OCI-LY1 (cell line): ENCODE measurements around the gene PRR5L.

ENCODE experiments used
- H2AFZ ChIP-seq: fragments of 200-600 bp; sonication (generic), shearing (Covaris generic); 2 replicates; pipeline ENCODE4 v1.6.0; 2014; ENCODE audit warnings: antibody characterized with exemption, mild to moderate bottlenecking, low read length
- H3F3A ChIP-seq: fragments of 200-600 bp; sonication (generic), shearing (Covaris generic); 2 replicates; pipeline ENCODE4 v1.6.0; 2014; ENCODE audit warnings: mild to moderate bottlenecking, antibody characterized with exemption, low read length, moderate library complexity; ENCODE audit not compliant: insufficient read depth
- H3K27ac ChIP-seq: fragments of 200-600 bp; sonication (generic); 2 replicates; pipeline ENCODE4 v1.5.1; 2014; ENCODE audit warnings: low read length, mixed run types, mild to moderate bottlenecking, low read depth; ENCODE audit not compliant: poor library complexity, severe bottlenecking
- H3K27me3 ChIP-seq: fragments of 200-600 bp; sonication (generic); 2 replicates; pipeline ENCODE4 v1.6.0; 2014; ENCODE audit warnings: antibody characterized with exemption, mild to moderate bottlenecking, low read length, moderate library complexity; ENCODE audit not compliant: insufficient read depth
- H3K36me3 ChIP-seq: fragments of 200-600 bp; sonication (generic); 2 replicates; pipeline ENCODE4 v1.6.1; 2014; ENCODE audit warnings: mild to moderate bottlenecking, antibody characterized with exemption, low read length, moderate library complexity, mixed read lengths; ENCODE audit not compliant: insufficient read depth
- H3K4me1 ChIP-seq: fragments of 200-600 bp; sonication (generic); 2 replicates; pipeline ENCODE4 v1.5.1; 2014; ENCODE audit warnings: mild to moderate bottlenecking, low read length, moderate library complexity; ENCODE audit not compliant: insufficient read depth, severe bottlenecking
- H3K4me2 ChIP-seq: fragments of 200-600 bp; sonication (generic), shearing (Covaris generic); 2 replicates; pipeline ENCODE4 v1.6.1; 2014; ENCODE audit warnings: low read length
- H3K4me3 ChIP-seq: fragments of 200-600 bp; sonication (generic); 2 replicates; pipeline ENCODE4 v1.5.1; 2014; ENCODE audit warnings: low read length, low read depth, mild to moderate bottlenecking, mixed read lengths; ENCODE audit not compliant: poor library complexity, severe bottlenecking
- H3K79me2 ChIP-seq: fragments of 200-600 bp; shearing (Covaris generic); 2 replicates; pipeline ENCODE4 v1.6.1; 2016; ENCODE audit warnings: mixed run types, low read length, mixed read lengths; ENCODE audit not compliant: insufficient read depth
- H3K9ac ChIP-seq: fragments of 200-600 bp; sonication (generic), shearing (Covaris generic); 2 replicates; pipeline ENCODE4 v1.6.1; 2014; ENCODE audit warnings: mild to moderate bottlenecking, low read length, mixed read lengths
- H3K9me2 ChIP-seq: fragments of 200-600 bp; sonication (generic), shearing (Covaris generic); 2 replicates; pipeline ENCODE4 v1.6.1; 2014; ENCODE audit warnings: low read depth, mild to moderate bottlenecking, low read length, mixed read lengths
- H3K9me3 ChIP-seq: fragments of 200-600 bp; shearing (Covaris generic); 2 replicates; pipeline ENCODE4 v1.6.1; 2014; ENCODE audit warnings: low read length, mixed read lengths
- H4K20me1 ChIP-seq: fragments of 200-600 bp; sonication (generic), shearing (Covaris generic); 2 replicates; pipeline ENCODE4 v1.6.0; 2016; ENCODE audit warnings: mild to moderate bottlenecking, low read length; ENCODE audit not compliant: insufficient read depth
- EZH2 ChIP-seq: fragments of 200-600 bp; sonication (generic), shearing (Covaris generic); IDR thresholded peaks from 2 replicates; pipeline ENCODE4 v1.8.0; 2017; ENCODE audit warnings: borderline replicate concordance, mixed run types, mild to moderate bottlenecking, antibody characterized with exemption, low read length, moderate library complexity, mixed read lengths
- TF ChIP-seq, protein P1 (sequence below): fragments of 200-600 bp; sonication (generic), shearing (Covaris generic); IDR thresholded peaks from 2 replicates; pipeline ENCODE4 v1.5.1; 2017; ENCODE audit warnings: mild to moderate bottlenecking, antibody characterized with exemption, low read length, moderate library complexity, mixed read lengths

Gene PRR5L

DNA sequence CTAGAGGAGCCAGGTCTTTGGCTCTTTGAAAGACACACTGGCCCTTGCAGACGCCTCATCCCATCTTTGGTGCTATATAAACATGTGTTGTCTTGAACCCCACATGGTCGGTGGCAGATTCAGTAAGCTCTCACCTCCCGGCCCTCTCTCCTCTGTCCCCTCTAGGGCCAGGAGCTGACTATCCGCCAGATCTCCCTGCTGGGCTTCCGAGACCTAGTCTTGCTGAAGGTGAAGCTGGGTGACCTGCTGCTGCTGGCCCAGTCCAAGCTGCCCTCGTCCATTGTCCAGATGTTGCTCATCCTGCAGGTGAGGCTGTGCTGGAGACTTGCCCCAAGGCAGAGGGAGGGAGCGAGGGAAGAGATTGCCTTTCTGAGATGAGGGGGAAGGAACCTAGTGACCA is 150.0 kb downstream of the PRR5L start:
- no peaks in the 10 kb centered on the region for H4K20me1 ChIP-seq
- no peak overlapping the region for H3K4me2 ChIP-seq
- H3K9me3 ChIP-seq, result no peaks in the 10 kb centered on the region
- no peaks in the 10 kb centered on the region for H3K36me3 ChIP-seq
- no peak overlapping the region for H3K9ac ChIP-seq
- no peaks in the 10 kb centered on the region for H3K9me2 ChIP-seq
- no peak overlapping the region for H3K4me3 ChIP-seq
- no peaks in the 10 kb centered on the region for H3K27me3 ChIP-seq
- H3F3A ChIP-seq, result no peaks in the 10 kb centered on the region
- TF ChIP-seq EZH2, result no peak
- TF ChIP-seq, protein P1, sequence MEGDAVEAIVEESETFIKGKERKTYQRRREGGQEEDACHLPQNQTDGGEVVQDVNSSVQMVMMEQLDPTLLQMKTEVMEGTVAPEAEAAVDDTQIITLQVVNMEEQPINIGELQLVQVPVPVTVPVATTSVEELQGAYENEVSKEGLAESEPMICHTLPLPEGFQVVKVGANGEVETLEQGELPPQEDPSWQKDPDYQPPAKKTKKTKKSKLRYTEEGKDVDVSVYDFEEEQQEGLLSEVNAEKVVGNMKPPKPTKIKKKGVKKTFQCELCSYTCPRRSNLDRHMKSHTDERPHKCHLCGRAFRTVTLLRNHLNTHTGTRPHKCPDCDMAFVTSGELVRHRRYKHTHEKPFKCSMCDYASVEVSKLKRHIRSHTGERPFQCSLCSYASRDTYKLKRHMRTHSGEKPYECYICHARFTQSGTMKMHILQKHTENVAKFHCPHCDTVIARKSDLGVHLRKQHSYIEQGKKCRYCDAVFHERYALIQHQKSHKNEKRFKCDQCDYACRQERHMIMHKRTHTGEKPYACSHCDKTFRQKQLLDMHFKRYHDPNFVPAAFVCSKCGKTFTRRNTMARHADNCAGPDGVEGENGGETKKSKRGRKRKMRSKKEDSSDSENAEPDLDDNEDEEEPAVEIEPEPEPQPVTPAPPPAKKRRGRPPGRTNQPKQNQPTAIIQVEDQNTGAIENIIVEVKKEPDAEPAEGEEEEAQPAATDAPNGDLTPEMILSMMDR, result no peak
- no peak overlapping the region for H3K27ac ChIP-seq
- H3K79me2 ChIP-seq, result no peaks in the 10 kb centered on the region
- no peaks in the 10 kb centered on the region for H3K4me1 ChIP-seq
- H2AFZ ChIP-seq, result no peak overlapping the region

DNA sequence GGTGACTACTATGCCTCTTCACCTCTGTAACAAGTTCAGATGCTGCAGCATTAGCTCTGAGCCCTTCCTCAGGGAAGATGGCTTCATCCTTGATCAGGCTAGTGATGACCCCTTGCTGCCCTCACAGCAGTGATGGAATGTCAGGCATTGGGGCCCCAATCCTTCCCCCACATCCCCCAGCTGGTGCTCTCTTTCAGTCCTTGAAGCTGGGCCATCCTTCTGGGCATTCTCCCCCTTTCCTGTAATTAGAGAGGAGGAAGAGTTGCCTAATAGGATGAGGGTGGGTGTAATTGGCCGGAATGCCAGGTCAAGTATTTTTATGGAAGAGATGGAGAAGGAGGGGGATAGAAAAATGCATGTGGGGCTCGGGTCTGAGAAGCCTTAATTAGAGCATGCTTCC is 151.4 kb downstream of the PRR5L start:
- H3K79me2 ChIP-seq, result no peaks in the 10 kb centered on the region
- H3F3A ChIP-seq, result no peaks in the 10 kb centered on the region
- TF ChIP-seq, protein P1, result no peak
- no peak for TF ChIP-seq EZH2
- H3K27me3 ChIP-seq, result no peaks in the 10 kb centered on the region
- no peaks in the 10 kb centered on the region for H4K20me1 ChIP-seq
- H3K9ac ChIP-seq, result no peak overlapping the region
- H3K27ac ChIP-seq, result no peak overlapping the region
- no peaks in the 10 kb centered on the region for H3K9me2 ChIP-seq
- no peak overlapping the region for H3K4me2 ChIP-seq
- H2AFZ ChIP-seq, result no peak overlapping the region
- H3K4me1 ChIP-seq, result no peaks in the 10 kb centered on the region
- H3K4me3 ChIP-seq, result no peak overlapping the region
- no peaks in the 10 kb centered on the region for H3K9me3 ChIP-seq
- no peaks in the 10 kb centered on the region for H3K36me3 ChIP-seq

DNA sequence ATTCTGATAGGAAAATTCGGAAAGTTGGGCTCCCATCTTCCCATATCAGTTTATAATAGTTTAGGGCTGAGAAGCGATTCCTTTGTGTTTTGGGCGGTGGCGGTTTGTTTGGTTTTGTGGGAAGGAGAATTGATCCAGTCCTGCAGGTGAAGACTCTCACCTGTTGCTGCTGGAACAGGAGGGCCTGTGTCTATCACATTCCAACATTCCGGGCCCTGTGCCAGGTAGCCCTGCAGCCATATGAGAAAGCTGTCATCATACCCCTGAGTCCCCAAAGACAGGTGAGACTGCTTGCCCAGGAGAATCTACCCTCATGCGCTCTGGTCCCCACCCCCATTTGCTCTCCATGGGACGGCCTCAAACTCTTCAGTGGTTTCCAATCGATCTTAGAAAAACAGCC is 151.9 kb downstream of the PRR5L start:
- H3K9me2 ChIP-seq, result no peaks in the 10 kb centered on the region
- no peak overlapping the region for H2AFZ ChIP-seq
- no peaks in the 10 kb centered on the region for H3K9me3 ChIP-seq
- no peaks in the 10 kb centered on the region for H3K79me2 ChIP-seq
- H3K4me3 ChIP-seq, result no peak overlapping the region
- no peak overlapping the region for H3K9ac ChIP-seq
- no peak for TF ChIP-seq EZH2
- TF ChIP-seq, protein P1, result no peak
- no peaks in the 10 kb centered on the region for H3K27me3 ChIP-seq
- no peaks in the 10 kb centered on the region for H4K20me1 ChIP-seq
- no peaks in the 10 kb centered on the region for H3K4me1 ChIP-seq
- H3F3A ChIP-seq, result no peaks in the 10 kb centered on the region
- no peaks in the 10 kb centered on the region for H3K36me3 ChIP-seq
- no peak overlapping the region for H3K27ac ChIP-seq
- H3K4me2 ChIP-seq, result no peak overlapping the region
